ENCODE measurements around the gene FOXO3B. TPM values are rescaled to one million over a fixed set of nuclear protein-coding genes. Genes with fewer than 3 reads are reported as not detected.
"Not testable (repeated sequence)": the region's sequence is repeated elsewhere in the genome, so short reads cannot be mapped to it uniquely, and the experiment has no call there.

The FOXO3B gene
- total RNA-seq (2014; rRNA removed; shearing (Covaris generic)) = 1.2 and 2.1 TPM in 2 replicates

DNA sequence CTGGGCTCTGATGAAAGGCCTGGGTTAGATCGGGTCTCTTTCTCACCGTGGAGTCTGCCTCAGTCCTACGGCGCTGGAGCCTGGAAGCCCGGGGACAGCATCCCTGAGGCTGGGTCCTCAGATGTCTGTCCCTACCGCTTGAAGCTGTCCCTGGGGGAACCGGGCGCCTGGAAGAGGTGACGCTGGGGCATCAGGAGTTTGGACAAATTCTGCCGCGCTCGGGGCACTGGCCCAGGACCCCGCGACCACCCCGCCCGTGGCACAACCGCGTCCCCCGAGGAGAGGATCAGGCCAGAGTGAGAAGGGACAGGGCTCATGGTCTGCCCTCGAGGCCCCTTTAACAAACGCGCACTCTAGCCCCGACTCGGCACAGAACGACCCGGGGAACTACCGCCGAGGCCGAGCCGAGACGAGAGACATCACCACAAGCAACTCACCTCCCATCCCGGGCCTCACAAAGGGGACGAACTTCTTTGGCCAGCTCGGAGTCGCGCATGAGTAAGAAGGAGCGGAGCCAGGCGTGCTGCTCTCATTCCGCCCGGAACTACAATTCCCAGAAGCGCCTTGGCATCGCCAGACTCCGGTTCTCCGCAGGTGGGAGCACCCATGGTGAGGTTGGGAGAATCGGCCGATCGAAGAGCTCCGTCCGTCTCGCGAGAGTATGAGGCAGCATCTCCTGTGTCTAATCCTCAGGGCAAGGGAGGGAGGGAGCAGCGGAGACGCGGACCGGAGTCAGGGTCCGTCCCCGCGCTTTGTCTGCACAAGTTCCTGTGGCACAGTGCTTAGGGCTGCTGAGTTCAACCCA lies at the start of gene FOXO3B:
FOXO3B (minus strand) TSS at position 548 of the 805 bp plus-strand sequence. CDS start 663 bp downstream, outside the sequence.
- peak; percentile 89 for DNase-seq (ENCODE audit: low spot score)

DNA sequence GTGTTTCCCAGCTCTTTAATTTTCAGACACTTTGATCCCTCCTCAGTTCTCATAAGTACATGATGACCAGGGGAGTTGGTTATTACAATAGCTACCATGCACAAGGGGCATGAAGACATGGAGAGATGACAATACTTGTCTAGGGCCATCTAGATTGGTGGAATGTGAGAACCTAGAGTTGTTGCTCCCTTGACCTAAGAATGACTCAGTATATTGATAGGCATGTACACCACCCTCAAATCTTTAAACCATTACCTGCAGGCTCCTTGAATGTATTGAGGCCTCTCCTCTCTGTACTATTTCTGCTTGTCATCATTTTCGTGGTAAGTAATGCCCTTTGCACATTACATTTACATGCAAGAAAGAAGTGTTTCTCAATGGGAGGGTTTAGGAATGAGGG lies 41.4 kb upstream of the FOXO3B start:
- DNase-seq (ENCODE audit: low spot score) = peak; percentile 9

DNA sequence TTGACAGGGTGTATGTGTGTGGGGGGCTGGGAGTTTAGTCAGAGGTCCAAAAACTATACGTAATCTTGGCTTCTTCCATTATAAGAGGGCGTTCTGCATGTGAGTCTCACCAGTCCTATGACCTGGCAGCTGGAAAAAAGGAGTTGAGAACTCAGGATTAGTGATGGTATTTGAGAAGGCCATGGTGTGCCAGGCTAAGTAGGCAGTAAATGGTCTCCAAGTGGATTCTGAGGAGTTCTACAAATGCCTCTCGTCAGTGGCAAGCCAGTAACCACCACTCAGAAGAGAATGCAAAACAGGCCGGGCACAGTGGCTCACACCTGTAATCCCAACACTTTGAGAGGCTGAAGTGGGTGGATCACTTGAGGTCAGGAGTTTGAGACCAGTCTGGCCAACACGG lies 40.5 kb upstream of the FOXO3B start:
- DNase-seq (ENCODE audit: low spot score) = not testable (repeated sequence)

DNA sequence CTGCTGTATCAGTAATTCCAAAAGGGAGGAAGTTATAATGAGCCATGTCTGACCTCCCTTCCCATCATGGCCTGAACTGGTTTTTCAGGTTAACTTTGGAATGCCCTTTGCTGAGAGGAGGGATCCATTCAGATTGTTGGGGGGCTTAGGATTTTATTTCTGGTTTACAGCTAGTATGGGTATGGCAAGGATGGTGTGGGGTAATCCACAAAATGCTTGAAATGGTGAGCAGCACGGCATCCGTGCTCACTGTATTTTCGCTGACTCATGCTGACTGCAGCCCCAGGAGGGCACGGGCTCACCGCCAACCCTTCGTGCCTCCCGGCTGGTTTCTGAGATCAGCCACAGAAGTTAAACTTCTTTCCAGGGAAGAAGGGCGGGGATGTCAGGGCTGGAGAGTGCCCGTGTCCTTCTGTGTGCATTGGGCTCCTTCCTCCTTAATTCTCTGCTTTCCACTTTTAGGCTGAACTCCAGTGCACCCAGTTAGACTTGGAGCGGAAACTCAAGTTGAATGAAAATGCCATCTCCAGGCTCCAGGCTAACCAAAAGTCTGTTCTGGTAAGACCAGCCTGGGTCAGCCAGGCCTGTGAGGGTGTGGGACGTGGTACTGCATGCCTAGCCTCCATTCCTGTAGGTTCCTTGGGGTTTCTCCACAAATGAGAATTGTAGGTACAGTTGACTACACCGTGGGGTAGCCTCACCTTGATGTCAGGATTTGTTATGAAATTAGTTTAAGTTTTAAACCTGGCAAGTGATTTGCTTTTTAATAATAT lies 39.8 kb upstream of the FOXO3B start:
- not testable (repeated sequence) for DNase-seq (ENCODE audit: low spot score)

DNA sequence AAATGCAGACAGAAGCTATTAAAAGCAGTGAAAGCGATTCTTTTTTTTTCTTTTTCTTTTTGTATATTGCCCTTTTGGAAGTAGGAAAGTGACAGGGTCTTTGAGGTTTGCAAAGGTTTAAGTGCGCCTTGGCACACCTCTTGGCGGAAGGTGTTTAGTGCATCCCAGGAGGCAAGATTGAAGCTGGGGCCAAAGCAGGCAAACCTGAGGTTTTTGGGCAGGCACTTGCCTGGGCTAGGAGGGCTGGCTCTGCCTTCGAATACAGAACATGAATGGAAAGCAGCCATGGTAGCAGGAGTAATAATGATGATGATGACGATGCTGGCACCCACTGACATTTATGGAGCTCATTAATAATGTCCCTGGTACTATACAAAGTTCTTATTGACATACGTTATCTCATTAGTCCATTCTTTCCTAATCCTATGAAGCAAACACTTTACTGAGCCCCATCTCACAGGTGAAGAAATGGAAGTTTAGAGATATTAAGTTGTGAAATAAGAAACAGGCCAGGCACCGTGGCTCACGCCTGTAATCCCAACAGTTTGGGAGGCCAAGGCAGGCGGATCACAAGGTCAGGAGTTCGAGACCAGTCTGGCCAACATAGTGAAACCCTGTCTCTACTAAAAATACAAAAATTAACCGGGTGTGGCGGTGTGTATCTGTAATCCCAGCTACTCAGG lies 37.5 kb upstream of the FOXO3B start:
- peak; percentile 65 for DNase-seq (ENCODE audit: low spot score)

DNA sequence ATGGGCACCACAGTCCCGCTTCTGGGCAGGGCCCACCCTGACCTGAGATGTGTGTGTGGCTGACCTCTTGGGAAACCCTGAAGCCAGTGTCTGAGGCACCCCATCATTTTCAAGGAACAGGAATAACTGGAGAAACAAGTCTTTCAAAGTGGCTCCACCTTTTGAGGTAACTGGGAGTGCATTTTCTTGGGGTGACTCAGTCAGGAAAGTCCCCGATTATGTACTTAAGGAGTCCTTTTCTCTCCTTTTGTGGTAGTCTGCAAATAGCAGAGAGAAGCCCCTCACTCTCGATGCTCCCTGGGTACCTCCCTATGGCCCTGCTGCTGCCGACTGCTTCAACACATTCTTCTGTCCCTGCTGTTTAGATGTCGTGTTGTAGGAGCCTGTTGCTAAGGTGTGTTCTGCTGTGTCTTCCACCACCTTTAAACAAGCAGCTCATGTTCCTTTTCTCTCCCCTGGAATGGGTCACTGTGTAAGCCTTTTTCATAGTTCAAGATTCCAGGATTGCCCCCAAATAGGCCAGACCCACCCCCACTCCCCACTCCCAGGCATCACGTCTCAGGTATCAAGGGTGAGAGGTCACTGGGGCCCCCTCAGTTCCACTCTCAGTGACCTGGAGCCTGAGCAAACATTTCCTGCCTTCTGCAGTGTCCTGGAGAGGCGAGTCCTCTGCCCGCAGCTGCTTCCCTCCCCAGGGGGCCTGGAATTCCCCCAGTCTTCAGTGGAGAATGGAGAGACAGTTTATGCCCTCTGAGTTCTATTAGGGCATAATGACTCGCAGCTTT lies 36.7 kb upstream of the FOXO3B start:
- DNase-seq (ENCODE audit: low spot score) = peak; percentile 81

DNA sequence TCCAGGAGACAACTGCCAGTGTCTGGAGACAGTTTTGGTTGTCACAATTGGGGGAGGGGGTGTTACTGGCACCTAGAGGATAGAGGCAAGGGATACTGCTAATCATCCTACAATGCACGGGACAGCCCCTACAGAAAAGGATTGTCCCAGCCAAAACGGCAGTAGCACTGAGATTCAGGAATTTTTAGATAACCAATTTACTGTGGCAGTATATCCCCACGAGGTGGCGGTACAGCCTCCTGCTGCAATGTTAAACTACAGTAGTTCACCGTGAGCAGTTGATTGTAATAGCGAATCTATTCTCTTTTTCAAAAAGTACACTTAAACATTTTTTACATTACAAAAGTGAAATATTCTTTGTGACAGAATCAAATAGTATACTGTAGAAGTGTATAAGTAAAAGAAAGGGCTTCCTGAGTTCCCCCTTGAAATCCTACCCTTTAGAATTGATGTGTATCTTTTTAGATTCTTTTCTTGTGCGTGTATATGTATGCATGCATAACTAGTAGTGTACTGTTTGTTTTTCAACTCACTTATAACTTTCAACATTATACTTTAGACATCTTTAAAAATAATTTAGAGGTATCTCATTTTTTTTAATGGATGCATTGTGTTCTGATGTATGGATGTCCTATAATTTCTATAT lies 30.4 kb upstream of the FOXO3B start:
- peak; percentile 71 for DNase-seq (ENCODE audit: low spot score)

DNA sequence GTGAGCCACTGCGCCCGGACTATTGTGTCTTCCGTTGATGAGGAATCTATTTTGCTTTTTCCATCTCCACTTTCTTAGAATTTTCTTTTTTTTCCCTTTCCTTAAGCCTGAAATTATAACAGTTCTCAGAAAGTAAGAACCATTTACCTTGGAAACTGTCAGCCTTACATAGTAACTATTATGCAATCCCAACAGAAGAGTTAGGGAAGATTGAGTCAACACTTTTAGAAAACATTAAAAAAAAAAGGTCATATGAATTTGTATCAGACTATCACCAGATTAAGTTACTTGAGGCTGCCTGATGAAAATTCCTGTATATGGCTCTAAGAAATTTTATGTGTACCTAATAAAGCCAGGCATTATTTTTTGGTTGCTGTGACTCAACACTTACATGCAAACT lies 26.1 kb upstream of the FOXO3B start:
- DNase-seq (ENCODE audit: low spot score) = not testable (repeated sequence)

DNA sequence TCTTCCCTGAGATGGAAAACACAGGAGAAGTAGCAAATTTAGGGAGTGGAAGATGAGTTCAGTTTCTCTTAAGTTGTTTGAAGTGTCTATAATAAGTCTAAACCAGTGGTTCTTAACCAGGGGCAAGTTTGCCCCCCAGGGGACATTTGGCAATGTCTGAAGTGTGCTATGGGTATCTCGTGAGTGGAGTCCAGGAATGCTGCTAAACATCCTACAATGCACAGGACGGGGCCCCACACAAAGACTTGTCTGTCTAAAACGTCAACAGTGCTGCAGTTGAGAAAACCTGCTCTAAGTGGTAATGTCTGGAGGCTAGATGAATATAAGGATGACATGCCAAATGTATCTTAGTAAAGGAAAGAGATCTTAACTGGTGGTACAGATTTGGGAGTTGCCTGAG lies 23.8 kb upstream of the FOXO3B start:
- not testable (repeated sequence) for DNase-seq (ENCODE audit: low spot score)

DNA sequence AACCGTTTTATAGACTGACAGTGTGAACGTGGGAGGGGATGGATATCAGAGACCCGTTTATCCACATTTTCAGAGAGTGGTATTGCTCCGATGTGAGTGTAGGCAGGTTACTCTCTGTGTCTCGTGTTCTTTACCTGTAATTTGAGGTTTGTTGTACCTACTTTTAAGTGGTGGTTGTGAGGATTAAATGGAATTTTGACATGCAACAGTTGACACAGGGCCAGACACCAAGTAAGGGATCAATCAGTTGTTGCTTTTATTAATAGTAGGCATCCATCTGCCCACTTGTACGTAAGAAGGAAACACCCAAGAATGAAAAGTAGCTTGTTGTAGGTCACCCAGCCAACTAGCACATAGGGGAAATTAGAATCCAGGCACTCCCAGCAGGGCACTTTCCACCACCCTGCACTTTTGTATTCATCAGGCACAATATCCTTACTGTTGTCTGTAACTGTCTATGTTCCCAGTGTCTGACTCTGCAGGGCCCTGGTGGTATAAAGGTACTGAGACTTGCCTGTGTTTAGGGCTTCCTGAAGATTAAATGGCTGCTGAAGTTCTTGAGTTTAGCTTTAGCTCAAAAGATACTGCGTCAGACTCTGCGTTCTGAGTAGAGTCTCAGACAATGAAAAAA lies 16.5 kb upstream of the FOXO3B start:
- not testable (repeated sequence) for DNase-seq (ENCODE audit: low spot score)

DNA sequence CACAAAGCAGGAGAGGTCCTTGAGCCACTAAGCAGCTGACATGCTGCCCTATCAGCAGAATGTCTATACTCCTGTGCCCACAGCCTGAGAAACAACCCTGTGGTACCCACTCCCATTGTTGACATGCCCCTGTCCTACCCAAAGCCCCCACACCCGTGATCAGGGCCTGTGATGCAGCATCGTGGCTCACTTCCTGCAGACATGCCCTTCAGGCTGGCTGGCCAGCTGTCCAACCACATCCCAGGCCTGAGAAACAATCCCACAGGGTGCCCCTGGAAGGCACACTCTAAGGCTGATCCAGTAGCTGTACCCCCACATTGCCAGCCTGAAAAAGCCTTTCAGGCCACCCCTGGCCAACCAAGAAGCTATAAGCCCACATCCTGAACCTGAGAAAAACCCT lies 13.0 kb upstream of the FOXO3B start:
- DNase-seq (ENCODE audit: low spot score) = not testable (repeated sequence)

DNA sequence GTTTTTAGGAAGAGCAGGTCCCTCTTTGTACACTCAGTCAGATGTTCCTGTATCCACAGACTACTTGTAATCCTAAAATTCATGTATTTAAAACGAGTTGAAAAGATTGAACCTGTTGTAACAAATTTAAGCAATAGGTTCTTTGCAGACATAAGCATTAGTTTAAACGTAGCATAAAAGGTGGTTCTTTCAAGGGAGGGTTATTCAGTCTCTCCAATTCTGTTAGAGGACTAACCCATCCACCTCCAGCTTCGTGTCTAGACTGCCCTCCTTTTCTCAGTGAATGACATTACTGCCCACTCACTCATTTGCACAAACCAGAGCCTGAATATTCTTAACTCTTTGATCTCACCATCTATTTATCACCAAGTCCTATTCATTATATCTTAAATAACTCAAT lies 554 bp upstream of the FOXO3B start:
- peak; percentile 7 for DNase-seq (ENCODE audit: low spot score)

DNA sequence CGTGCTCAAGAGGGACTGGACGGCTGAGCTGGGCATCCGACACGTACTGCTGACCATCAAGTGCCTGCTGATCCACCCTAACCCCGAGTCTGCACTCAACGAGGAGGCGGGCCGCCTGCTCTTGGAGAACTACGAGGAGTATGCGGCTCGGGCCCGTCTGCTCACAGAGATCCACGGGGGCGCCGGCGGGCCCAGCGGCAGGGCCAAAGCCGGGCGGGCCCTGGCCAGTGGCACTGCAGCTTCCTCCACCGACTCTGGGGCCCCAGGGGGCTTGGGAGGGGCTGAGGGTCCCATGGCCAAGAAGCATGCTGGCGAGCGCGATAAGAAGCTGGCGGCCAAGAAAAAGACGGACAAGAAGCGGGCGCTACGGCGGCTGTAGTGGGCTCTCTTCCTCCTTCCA lies 4.7 kb downstream of the FOXO3B start:
- not testable (repeated sequence) for DNase-seq (ENCODE audit: low spot score)

DNA sequence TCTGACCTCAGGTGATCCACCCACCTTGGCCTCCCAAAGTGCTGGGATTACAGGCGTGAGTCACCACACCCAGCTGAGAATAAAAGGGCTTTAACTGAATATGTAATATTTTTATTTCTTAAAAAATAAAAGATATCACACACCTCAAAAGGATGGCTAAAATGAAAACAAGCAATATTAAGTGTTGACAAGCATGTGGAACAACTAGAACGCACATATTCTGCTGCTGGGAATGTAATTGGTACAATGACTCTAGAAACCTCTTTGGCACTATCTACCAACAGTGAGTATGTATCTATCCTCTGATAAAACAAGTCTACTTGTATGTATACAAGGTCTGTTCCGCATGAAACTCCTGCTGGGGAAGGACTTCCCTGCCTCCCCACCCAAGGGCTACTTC lies 5.2 kb downstream of the FOXO3B start:
- not testable (repeated sequence) for DNase-seq (ENCODE audit: low spot score)

DNA sequence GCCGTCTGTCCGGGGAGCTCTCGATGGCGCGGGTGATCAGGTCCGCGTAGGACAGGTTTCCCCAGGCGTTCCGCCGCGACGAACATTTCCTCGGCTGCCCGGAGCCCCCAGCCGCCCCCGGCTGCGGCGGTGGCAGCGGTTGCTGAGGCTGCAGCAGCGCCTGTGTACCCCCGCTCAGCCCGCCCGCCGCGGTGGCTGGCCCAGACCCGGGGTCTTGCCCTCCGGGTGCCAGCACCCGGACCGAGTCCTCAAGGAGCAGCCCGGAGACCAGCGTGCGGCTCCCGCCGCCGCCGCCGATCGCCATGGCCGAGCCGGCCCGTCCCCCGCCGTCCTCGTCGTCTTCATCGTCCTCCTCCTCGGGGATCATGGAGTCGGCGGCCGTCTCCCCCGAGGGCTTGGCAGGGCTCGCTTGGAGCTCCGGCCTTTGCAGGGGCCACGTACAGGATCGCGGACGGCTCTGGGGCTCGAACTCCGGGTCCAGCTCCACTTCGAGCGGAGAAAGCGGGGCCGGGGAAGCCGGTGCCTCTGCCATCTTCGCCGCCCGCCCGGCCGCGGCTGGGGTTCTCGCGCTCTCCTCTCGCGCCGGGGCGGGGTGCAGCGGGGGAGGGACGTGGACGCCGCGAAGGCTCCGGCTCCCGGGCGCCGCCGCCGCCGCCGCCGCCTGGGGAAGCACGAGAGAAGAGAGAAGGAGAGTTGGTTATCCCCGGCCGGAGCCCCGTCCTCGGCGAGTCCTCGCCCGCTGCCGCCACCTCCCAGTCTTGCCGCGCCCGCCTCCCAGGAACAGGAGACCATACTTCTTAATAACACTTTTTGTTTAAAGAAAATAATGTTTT lies 9.5 kb downstream of the FOXO3B start:
- DNase-seq (ENCODE audit: low spot score) = not testable (repeated sequence)

DNA sequence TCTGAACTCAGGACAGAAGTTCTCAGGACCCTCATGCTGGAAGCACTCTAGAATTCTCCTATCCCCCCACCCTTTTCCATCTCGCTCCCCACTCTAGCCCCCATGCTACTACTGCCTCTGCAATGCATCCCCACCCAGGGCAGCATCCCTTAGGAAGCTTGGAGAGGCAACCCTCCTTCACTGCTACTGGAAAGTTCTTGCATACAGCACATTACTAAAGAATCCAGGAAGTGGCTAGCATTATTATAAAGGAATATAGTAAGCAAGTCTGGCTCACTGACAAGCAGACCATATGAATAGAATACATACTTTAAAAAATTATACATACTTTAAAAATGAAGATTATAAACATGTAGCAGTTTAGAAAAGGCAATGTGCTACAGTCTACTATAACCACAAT lies 13.5 kb downstream of the FOXO3B start:
- not testable (repeated sequence) for DNase-seq (ENCODE audit: low spot score)

DNA sequence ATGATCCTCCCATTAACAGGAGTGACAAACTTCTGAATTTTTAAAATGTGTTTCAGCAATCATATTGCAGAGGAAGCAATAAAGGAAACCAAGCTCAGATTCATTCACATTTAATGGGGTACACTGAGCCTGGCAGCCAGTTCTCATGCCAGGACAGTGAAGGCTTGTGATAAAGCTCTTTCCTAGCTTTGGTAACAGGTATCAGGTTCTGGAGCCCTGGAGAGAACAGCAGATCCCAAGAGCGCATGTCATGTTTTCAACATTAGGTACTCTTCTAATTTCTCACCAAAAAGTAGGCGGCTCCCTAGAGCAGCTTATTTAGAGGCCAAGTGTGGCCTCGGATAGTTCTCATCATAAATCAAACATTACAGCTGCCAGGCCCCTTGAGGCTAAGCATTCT lies 14.6 kb downstream of the FOXO3B start:
- DNase-seq (ENCODE audit: low spot score) = not testable (repeated sequence)

DNA sequence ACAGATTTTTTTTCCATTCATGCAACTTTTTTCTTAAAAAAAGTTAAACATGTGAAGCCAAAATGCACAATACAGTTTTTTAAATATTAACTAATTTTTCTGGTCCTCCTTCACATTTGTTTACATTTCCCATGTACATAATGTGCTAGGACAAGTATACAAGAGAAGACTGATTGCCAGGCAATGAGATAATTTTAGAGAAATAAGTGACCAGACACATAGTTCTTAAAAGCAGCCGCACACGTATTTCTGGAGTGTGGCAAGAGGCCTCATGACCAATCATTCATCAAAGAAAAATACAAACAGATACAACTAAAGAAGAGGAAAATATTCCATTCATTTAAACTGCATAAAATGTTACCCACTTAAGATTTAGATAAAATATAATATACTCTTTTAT lies 15.8 kb downstream of the FOXO3B start:
- not testable (repeated sequence) for DNase-seq (ENCODE audit: low spot score)

DNA sequence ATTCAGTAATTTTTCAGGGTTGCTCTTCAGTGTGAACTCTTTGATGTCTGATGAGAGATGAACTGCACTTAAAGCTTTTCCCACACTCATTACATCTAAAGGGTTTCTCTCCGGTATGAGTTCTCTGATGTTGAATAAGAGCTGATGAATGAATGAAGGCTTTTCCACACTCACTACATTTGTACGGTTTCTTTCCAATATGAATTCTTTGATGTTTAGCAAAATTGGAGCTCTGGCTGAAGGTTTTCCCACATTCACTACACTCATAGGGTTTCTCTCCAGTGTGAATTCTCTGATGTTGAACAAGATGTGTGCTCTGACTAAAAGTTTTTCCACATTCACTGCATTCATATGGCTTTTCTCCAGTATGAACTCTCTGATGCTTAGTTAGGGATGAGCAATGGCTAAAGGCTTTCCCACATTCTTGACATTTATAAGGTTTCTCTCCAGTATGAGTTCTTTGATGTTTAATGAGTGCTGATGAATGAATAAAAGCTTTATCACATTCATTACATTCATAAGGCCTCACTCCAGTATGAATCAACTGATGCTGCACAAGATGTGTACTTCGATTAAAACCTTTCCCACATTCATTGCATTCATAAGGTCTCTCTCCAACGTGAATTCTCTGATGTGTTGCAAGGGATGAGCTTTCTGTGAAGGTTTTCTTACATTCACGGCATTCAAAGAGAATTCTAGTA lies 20.0 kb downstream of the FOXO3B start:
- peak; percentile 1 for DNase-seq (ENCODE audit: low spot score)
